PC-3 (cell line): Measurements from ENCODE around the gene SAE1. TPM values are rescaled to one million over a fixed set of nuclear protein-coding genes. Genes with fewer than 3 reads are reported as not detected.
A peak's percentile ranks its signal among the peaks of the same experiment; 100 is the strongest.

Experiments
- ATAC-seq: fragments of 200-7000 bp; cut with Tn5 transposase; 2 replicates; pipeline ENCODE4 v1.9.1; 2020; ENCODE audit warnings: mild to moderate bottlenecking, moderate library complexity
- BruUV-seq: library from RNA; stranded (reverse); fragments of 400-500 nt; replicated peaks from 2 replicates; lab custom pipeline; 2021; lab: Mats Ljungman, UMichigan
- CTCF ChIA-PET: fragments of 300-600 bp; sonication (Branson Sonifier 250); formaldehyde crosslinking; loops from one replicate; lab custom pipeline; 2022; ENCODE audit warnings: antibody characterized with exemption; lab: Charles Lee
- POLR2A ChIA-PET: fragments of 300-600 bp; sonication (Branson Sonifier 250); formaldehyde crosslinking; loops from one replicate; lab custom pipeline; 2022; ENCODE audit warnings: antibody characterized with exemption; ENCODE audit not compliant: unreplicated experiment; lab: Charles Lee
- DNase-seq: peaks from one replicate; pipeline ENCODE4 v3.0.0-alpha.2; 2015
- H2AFZ ChIP-seq: fragments of 300-600 bp; sonication (generic); 2 replicates; pipeline ENCODE4 v1.6.0; 2016; ENCODE audit warnings: antibody characterized with exemption, low read length
- H3F3A ChIP-seq: fragments of 300-600 bp; sonication (generic); one replicate; pipeline ENCODE4 v1.6.0; 2017; ENCODE audit warnings: antibody characterized with exemption, low read length, control low read depth, mild to moderate bottlenecking; ENCODE audit not compliant: unreplicated experiment
- H3K27ac ChIP-seq: fragments of 300-600 bp; sonication (generic); 2 replicates; pipeline ENCODE4 v1.5.1; 2016; ENCODE audit warnings: mild to moderate bottlenecking, low read length
- H3K27me3 ChIP-seq: fragments of 300-600 bp; sonication (generic); 2 replicates; pipeline ENCODE4 v1.6.1; 2016; ENCODE audit warnings: low read length, mixed read lengths
- H3K36me3 ChIP-seq: fragments of 300-600 bp; sonication (generic); 2 replicates; pipeline ENCODE4 v1.6.1; 2016; ENCODE audit warnings: low read depth, mixed run types, low read length, mixed read lengths
- H3K4me1 ChIP-seq: fragments of 300-600 bp; sonication (generic); 2 replicates; pipeline ENCODE4 v1.5.1; 2016; ENCODE audit warnings: low read length; ENCODE audit not compliant: insufficient read depth
- H3K4me2 ChIP-seq: fragments of 300-600 bp; sonication (generic); 2 replicates; pipeline ENCODE4 v1.6.0; 2016; ENCODE audit warnings: low read length
- H3K4me3 ChIP-seq: fragments of 300-600 bp; sonication (generic); 2 replicates; pipeline ENCODE4 v1.5.1; 2016; ENCODE audit warnings: mild to moderate bottlenecking, low read length, mixed read lengths
- H3K79me2 ChIP-seq: fragments of 300-600 bp; sonication (generic); 2 replicates; pipeline ENCODE4 v1.6.1; 2017; ENCODE audit warnings: low read length, mixed read lengths
- H3K9ac ChIP-seq: fragments of 300-600 bp; sonication (generic); 2 replicates; pipeline ENCODE4 v1.6.0; 2016; ENCODE audit warnings: mild to moderate bottlenecking, low read length
- H3K9me2 ChIP-seq: fragments of 300-600 bp; sonication (generic); replicated peaks from 2 replicates; pipeline ENCODE4 v1.6.1; 2016; ENCODE audit warnings: mixed run types, low read length, mixed read lengths
- H3K9me3 ChIP-seq: fragments of 300-600 bp; sonication (generic); 2 replicates; pipeline ENCODE4 v1.6.1; 2016; ENCODE audit warnings: low read length, mixed read lengths
- H4K20me1 ChIP-seq: fragments of 300-600 bp; sonication (generic); 2 replicates; pipeline ENCODE4 v1.6.1; 2016; ENCODE audit warnings: low read length, mixed read lengths
- EZH2 ChIP-seq: fragments of 300-600 bp; sonication (generic); IDR thresholded peaks from one replicate; pipeline ENCODE4 v1.6.1; 2017; ENCODE audit warnings: antibody characterized with exemption, mild to moderate bottlenecking, low read length; ENCODE audit not compliant: unreplicated experiment
- EZH2phosphoT487 ChIP-seq: fragments of 300-600 bp; sonication (generic); IDR thresholded peaks from 2 replicates; pipeline ENCODE4 v1.6.1; 2018; ENCODE audit warnings: mild to moderate bottlenecking, antibody characterized with exemption, low read length, borderline replicate concordance
- intact Hi-C: fragments of 100-400 bp; cut with micrococcal nuclease; formaldehyde crosslinking; loops from 2 replicates; pipeline ENCODE4 v1.9.0; 2023
- total RNA-seq: library from RNA; depleted of rRNA; stranded (reverse); fragments of >200 nt; gene quantifications from 2 replicates; pipeline ENCODE4 v1.2.3, GENCODE V29; 2014
- TF ChIP-seq, protein P1 (sequence below): fragments of 300-600 bp; sonication (generic); conservative IDR thresholded peaks from 2 replicates; pipeline ENCODE4 v1.5.1; 2017; ENCODE audit warnings: antibody characterized with exemption, low read depth, mild to moderate bottlenecking, low read length

Gene SAE1
- total RNA-seq, 1 experiment from 2014 or later: 99.7 TPM

GRCh38 chr19:47124937-47125668, 5.5 kb upstream of the SAE1 start:
- POLR2A ChIA-PET: no interaction called here
- Histone ChIP-seq H3K27ac (no peak overlapping the region), H3K79me2 (no peaks in the 10 kb centered on the region), H2AFZ (peak overlapping the region; percentile 86), H3K9me3 (no peaks in the 10 kb centered on the region), H3K36me3 (no peaks in the 10 kb centered on the region), H3K9ac (no peak overlapping the region), H3K9me2 (no peaks in the 10 kb centered on the region), H4K20me1 (no peaks in the 10 kb centered on the region), H3K4me3 (no peak overlapping the region), H3K4me2 (peak overlapping the region; percentile 66), H3F3A (no peaks in the 10 kb centered on the region), H3K4me1 (peaks cover 18% of the 10 kb centered on the region), H3K27me3 (no peaks in the 10 kb centered on the region)
- intact Hi-C loops: loop anchor here (1.0 to 5.0 kb wide), 2 partner anchors 46 to 88 kb away; no protein-coding TSS in a partner anchor
- peak; percentile 77 for ATAC-seq
- BruUV-seq: no TSS peak
- TF ChIP-seq EZH2: no peak
- TF ChIP-seq, protein P1, sequence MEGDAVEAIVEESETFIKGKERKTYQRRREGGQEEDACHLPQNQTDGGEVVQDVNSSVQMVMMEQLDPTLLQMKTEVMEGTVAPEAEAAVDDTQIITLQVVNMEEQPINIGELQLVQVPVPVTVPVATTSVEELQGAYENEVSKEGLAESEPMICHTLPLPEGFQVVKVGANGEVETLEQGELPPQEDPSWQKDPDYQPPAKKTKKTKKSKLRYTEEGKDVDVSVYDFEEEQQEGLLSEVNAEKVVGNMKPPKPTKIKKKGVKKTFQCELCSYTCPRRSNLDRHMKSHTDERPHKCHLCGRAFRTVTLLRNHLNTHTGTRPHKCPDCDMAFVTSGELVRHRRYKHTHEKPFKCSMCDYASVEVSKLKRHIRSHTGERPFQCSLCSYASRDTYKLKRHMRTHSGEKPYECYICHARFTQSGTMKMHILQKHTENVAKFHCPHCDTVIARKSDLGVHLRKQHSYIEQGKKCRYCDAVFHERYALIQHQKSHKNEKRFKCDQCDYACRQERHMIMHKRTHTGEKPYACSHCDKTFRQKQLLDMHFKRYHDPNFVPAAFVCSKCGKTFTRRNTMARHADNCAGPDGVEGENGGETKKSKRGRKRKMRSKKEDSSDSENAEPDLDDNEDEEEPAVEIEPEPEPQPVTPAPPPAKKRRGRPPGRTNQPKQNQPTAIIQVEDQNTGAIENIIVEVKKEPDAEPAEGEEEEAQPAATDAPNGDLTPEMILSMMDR: peak; percentile 71
- CTCF ChIA-PET: interaction anchor here (0.6 to 0.7 kb wide), 2 partner anchors 46 to 90 kb away, joined by 3 read pairs; no protein-coding TSS in a partner anchor
- peak; percentile 86 for DNase-seq

- ATAC-seq (no peak), DNase-seq (no peak)
- POLR2A ChIA-PET: no interaction called here
- no peak overlapping the region for H3K9ac ChIP-seq
- peaks cover 18% of the 10 kb centered on the region for H3K4me1 ChIP-seq
- H3K9me3 ChIP-seq: no peaks in the 10 kb centered on the region
- H3K4me2 ChIP-seq: no peak overlapping the region
- H3F3A ChIP-seq: no peaks in the 10 kb centered on the region
- no TSS peak for BruUV-seq
- TF ChIP-seq EZH2phosphoT487 (no peak), EZH2 (no peak)
- TF ChIP-seq, protein P1: no peak
- CTCF ChIA-PET: interaction anchor here (0.6 to 0.7 kb wide), 2 partner anchors 46 to 90 kb away, joined by 3 read pairs; no protein-coding TSS in a partner anchor
- intact Hi-C loops: loop anchor here (1.0 to 5.0 kb wide), 2 partner anchors 46 to 88 kb away; no protein-coding TSS in a partner anchor
- no peak overlapping the region for H3K27ac ChIP-seq
- no peak overlapping the region for H2AFZ ChIP-seq
- no peaks in the 10 kb centered on the region for H3K9me2 ChIP-seq
- H3K4me3 ChIP-seq: no peak overlapping the region
- no peaks in the 10 kb centered on the region for H3K36me3 ChIP-seq
- H3K79me2 ChIP-seq: no peaks in the 10 kb centered on the region
- H3K27me3 ChIP-seq: no peaks in the 10 kb centered on the region
- no peaks in the 10 kb centered on the region for H4K20me1 ChIP-seq
These were observed 5.0 kb upstream of the SAE1 start for GRCh38 chr19:47125669-47125938.

DNA sequence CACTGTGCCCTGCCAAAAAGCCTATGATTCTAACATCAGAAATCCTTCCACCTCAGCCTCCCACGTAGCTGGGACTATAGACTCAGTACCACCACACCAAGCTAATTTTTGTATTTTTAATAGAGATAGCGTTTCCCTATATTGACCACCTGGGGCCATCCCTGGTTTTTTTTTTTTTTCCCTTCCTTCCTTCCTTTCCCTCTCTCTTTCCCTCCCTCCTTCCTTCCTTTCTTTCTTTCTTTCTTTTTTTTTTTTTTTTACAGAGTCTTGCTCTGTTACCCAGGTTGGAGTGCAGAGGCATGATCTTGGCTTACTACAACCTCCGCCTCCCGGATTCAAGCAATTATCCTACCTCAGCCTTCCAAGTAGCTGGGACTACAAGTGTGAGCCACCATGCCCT, 1.1 kb upstream of the SAE1 start:
- no peaks in the 10 kb centered on the region for H3K9me3 ChIP-seq
- H3K4me3 ChIP-seq: no peak overlapping the region
- H3K27ac ChIP-seq: no peak overlapping the region
- H3K36me3 ChIP-seq: no peaks in the 10 kb centered on the region; the same call in 1 of the 2 replicates
- ATAC-seq (no peak), DNase-seq (no peak)
- H3K4me2 ChIP-seq: no peak overlapping the region
- ChIA-PET CTCF (no interaction called here), POLR2A (no interaction called here)
- TF ChIP-seq EZH2 (no peak), EZH2phosphoT487 (no peak)
- TF ChIP-seq, protein P1: no peak
- no peak overlapping the region for H3K9ac ChIP-seq
- no TSS peak for BruUV-seq
- H3K79me2 ChIP-seq: peaks cover 39% of the 10 kb centered on the region
- no peaks in the 10 kb centered on the region for H3K9me2 ChIP-seq
- peaks cover 13% of the 10 kb centered on the region for H4K20me1 ChIP-seq
- H3K27me3 ChIP-seq: no peaks in the 10 kb centered on the region
- peaks cover 28% of the 10 kb centered on the region for H3K4me1 ChIP-seq
- intact Hi-C loops: loop anchor here (5.0 kb wide), 1 partner anchor 92 kb away; no protein-coding TSS in a partner anchor
- no peak overlapping the region for H2AFZ ChIP-seq
- H3F3A ChIP-seq: no peaks in the 10 kb centered on the region
